Fibroblast of lung (primary cell): ENCODE results near the gene TLCD2.

ENCODE experiments used
- CTCF ChIP-seq, 2 donors: IDR thresholded peaks in 1 of 2; conservative IDR thresholded peaks in 1 of 2; 1 replicate in 1 of 2; 2 replicates in 1 of 2; pipeline ENCODE4 v1.5.1; 2011 to 2012; ENCODE audit warnings: low read length in 2 of 2, control low read depth in 1 of 2, inconsistent platforms in 1 of 2, low read depth in 1 of 2, mild to moderate bottlenecking in 1 of 2
- EZH2 ChIP-seq: IDR thresholded peaks from 2 replicates; pipeline ENCODE4 v1.5.1; 2012; ENCODE audit warnings: low read length, control low read depth, mild to moderate bottlenecking; ENCODE audit errors: missing control alignments

GRCh38 chr17:1709403-1709951, 700 bp downstream of the TLCD2 start:
- no peak for TF ChIP-seq CTCF (conservative IDR thresholded peaks at IDR 0.05 in 1 of 2, IDR thresholded peaks at IDR 0.05 in 1 of 2; ENCODE audit: low read depth in 1 of 2, low read length in 2 of 2)
- TF ChIP-seq EZH2 = no peak
